Anterior cingulate cortex (tissue), 58 donors: ENCODE data around the gene PCSK6.
"Not testable (repeated sequence)": the region's sequence is repeated elsewhere in the genome, so short reads cannot be mapped to it uniquely, and the experiment has no call there.

Experiments used
- DNase-seq, 58 donors: peaks; one replicate each; lab custom pipeline; 2025; lab: John Stamatoyannopoulos, UW

Gene PCSK6

GRCh38 chr15:101370330-101371024 lies 119.0 kb downstream of the PCSK6 start:
- DNase-seq = no peak

DNA sequence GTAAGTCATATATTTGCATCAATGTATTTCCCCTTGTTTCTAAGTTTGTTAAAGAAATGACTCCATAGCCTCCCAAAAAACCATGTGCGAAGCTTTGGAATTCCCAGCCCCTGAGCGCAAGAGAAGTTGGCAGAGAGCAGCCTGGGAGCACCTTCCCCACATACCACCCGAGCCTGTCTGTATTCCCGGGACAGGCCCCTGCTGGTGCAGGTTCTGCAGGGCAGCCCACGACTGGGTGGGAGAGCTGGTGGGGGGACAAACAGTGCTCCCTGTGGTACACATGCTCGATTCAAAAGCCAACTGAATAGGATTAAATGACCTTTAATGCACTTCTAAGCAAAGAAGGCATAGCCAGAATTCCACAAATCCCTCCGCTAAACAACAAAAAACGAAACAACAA lies 119.8 kb downstream of the PCSK6 start:
- no peak for DNase-seq

DNA sequence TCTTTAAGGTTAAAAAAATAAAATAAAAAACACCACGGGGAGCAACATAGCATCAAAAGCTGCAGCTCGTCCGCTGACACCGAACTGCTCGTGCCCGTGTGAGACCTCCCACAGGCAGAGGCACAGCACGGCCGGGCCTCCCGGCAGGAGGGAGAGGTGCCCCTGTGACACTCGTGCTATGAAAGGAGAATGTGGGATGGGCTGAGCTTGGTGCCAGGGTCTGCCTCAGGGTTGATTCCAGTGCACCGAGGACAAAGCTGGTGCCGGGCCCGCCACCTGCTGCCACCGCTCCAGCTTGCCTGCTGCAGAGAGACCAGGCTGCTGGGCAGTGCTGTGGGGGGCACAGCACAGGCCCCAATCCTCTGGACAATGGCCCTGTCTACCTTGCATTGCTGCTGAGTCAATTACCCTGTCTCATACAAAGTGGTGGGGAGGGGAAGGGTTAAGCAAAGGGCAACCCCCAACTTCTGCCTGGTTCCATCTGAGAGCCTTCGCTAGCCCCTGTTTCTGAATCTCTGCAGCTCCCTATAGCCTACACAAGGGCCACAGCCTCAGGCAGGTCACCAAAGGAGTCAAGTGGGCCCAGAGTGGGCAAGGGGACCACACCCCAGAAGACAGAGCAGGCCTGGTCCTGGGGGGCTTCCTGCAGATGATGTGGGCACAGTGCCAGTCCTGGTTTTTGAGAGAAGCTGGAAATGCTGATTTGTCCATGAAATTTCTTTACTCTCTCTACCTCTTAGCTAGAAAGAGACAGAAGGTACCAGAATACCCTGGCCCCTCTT lies 120.5 kb downstream of the PCSK6 start:
- DNase-seq = no peak

- no peak for DNase-seq
These were observed 121.3 kb downstream of the PCSK6 start for GRCh38 chr15:101368086-101368780.

GRCh38 chr15:101366853-101367252 lies 122.7 kb downstream of the PCSK6 start:
- no peak for DNase-seq

DNA sequence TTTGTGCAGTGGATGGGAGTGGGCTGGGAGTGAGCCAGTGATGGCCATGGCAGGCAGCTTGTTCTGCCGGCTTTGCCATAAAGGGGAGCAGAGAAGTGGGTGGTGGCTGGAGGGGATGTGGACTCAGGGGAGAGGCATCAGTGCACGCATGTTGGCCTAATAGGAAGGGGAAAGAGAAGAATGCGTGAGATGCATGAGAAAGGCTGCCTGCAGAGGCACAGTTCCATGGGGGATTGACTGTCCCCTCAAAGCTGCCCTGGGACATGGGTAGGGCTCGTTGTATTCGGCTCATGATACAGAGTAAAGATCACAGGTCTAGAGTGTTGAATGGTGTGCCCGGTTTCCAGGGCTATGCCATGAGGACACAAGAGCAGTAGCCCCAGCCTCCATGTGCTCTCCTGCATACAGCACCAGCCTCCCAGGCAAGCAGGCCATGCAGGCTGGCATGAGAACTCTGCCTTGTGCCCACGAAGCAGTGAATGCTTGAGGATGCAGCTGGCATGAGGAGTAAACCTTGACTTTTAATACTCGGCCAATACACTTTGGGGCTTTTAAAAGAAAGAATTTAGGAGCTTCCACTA lies 126.4 kb downstream of the PCSK6 start:
- no peak for DNase-seq

- DNase-seq = no peak
These were observed 127.1 kb downstream of the PCSK6 start for GRCh38 chr15:101362359-101362758.

GRCh38 chr15:101361418-101361817 lies 128.1 kb downstream of the PCSK6 start:
- no peak for DNase-seq

DNA sequence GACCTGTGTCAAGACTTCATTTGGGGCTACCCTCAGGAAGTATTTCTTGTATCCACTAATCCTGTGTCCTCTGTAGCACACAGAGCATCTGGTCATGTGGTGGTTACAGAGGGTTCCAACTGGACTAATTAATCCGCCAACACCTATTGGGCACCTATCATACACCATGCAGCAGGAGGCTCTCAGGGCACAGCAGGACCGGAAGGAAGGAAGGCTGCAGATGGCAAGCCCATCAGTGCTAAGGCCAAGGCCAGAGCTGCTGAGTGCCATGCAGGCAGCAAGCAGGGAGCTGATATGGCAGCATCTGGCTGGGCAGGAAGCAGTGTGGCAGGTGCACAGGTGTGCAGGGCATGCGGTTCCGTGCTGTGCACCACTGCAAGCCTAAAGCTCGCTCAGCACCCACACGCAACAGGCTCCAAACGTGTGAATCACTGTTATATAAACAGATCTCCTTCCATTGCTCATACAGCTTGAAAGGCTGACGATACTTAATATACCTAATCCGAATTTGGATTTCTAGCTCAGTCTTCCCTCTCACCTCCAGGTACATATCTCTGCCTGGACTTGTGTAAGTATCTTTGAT lies 130.1 kb downstream of the PCSK6 start:
- DNase-seq = no peak

DNA sequence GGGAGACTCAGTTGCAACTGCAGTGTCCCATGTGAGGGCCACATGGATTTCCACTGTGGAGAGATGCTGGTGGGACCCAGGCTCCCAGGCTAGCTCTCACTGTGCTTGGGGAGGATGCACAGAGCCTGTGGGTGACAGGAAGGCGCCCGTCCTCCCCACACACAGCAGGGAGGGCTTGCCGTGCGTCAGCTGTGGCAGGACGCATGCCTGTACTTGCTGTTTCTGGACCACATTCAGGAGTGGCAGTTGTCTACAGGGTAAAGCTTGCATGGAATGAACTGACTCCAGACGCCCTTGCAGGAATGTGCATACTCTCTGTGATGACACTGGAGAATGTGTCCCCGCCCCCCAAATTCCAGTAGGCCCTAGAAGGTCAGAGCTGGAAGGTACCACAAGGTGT lies 130.6 kb downstream of the PCSK6 start:
- DNase-seq = no peak

DNA sequence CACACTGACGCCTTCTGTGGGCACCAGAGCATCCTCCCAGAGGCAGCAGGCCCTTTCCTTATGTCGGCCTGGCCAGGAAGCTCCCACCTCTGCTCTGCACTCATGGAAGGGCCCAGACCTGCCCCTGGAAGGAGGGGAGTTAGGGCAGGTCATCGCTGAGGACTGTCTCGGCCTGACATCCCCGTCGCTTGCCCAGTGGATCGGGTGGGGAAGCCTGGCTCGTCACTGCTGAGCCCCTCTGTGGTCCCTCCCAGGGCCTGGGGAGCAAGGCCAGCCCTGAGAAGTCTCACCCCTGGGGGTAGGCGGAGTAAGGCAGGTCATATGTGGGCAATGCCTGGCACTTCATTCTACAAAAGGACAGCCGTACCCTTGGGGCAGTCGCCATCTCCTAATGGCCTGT lies 131.6 kb downstream of the PCSK6 start:
- DNase-seq = no peak

GRCh38 chr15:101357333-101357732 lies 132.2 kb downstream of the PCSK6 start:
- no peak for DNase-seq

DNA sequence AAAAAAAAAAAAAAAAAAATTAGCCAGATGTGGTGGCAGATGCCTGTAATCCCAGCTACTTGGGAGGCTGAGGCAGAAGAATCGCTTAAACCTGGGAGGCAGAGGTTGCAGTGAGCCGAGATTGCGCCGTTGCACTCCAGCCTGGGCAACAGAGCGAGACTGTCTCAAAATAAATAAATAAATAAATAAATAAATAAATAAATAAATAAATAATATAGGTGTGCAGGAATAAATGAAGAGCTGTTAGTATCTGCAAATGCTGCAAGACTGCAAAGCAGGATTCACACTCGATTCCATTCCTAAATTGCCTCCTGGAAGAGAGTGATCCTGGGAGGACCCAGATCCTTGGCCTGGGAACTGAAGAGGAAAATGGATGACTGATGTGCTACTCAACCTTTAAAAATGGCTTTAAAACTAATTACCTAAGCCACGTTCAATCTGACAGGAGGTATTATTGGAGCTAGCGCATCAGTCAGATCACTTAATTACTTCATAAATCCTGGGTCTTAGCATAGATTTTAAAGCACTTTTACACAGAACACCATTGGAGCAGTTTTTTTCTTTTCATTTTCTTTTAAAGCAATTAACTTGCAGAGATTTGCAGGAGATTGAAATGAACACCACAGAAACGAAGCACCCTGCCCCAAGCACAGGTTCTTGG lies 132.9 kb downstream of the PCSK6 start:
- not testable (repeated sequence) for DNase-seq

- DNase-seq = no peak
These were observed 133.6 kb downstream of the PCSK6 start for GRCh38 chr15:101355678-101356464.

DNA sequence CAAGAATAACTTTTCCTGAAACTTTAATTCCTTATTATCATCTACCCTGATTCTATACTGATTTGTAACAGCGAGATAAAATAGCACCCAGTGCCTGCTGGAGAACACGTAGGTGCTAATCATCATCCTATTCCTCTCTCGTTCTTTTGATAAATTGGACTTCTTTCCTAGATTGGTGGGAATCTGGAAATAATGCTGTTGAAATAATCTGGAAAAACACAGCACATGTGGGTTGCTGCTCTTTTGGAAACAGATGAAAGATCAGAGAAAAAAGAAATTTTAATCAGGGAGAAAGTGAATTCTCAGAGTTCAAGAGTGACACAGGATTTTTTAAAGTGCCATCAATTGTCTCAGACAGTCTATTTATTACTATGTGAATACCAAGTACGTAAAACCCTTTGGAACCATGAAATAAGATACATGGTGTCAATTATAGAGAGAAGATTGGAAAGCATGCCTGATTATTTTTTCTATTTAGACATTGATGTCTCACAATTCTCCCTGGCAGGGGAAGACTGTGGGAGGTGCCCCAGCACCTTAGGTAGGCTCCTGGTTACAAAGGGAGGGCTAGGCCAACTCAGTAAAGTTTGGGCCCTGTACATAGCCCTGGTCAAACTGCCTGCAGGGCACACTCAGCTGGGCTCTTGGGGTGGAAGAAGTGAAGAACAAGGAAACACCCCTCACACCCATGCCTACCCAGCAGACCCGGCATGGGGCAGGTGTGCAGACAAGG lies 134.4 kb downstream of the PCSK6 start:
- DNase-seq = no peak

- no peak for DNase-seq
These were observed 136.3 kb downstream of the PCSK6 start for GRCh38 chr15:101353240-101353639.

- no peak for DNase-seq
These were observed 137.8 kb downstream of the PCSK6 start for GRCh38 chr15:101351736-101352135.

DNA sequence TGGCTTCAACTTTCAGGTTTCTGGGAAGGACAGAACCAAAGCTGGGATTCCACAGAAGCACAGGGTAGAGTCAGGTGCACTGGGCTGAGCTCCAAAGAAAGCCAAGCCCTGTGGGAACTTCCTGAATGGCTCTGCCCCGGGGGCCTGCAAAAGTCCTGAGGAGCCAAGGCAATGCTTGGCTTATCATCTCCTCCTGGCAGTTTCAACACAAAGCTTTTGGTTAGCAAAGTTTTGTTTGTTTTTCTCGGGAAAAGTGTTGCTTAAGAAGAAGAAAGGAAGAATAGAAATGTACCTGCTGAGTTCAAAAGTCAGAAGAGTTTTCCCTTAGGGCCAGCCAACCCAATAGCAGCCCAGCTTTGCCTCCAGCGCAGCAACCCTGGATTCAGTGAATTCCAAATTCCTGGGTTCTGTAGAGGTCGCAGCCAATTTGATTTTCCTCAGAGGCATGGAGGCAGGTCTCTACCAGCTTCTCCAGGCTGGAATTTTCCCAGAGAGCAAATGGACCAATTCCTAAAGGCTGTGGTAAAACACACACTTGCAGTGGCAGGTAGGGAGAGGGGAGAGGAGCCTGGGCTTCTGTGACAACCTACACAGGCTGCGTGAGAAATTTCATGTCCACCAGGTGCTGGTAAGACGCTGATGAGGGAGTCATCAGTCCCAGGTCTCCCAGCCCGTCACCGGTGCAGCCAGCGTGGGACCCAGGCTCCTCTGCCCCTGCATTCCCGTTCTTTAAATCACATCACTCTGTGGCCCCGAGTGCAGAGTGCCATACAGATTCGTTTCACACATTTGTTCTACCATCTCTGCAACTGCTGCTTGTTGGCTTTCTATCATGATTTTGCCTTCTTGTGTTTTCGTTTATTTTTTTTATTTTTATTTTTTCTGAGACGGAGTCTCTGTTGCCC lies 140.2 kb downstream of the PCSK6 start:
- DNase-seq = no peak
